Thyroid gland (tissue), 4 donors: ENCODE results near the gene CACNG4.

Experiments
- POLR2A ChIP-seq, 2 donors: fragments of 450-650 bp; IDR thresholded peaks; one replicate each; pipeline ENCODE4 v1.6.1; 2017; ENCODE audit warnings: antibody characterized with exemption in 2 of 2, mild to moderate bottlenecking in 2 of 2, moderate library complexity in 1 of 2
- TF ChIP-seq, protein P1 (sequence below), 6 experiments: fragments of 200-600 bp in 3 of 6; fragments of 450-650 bp in 3 of 6; sonication (generic) in 3 of 6; IDR thresholded peaks; one replicate each; pipeline ENCODE4 v1.5.1; 2016 to 2019; ENCODE audit warnings: antibody characterized with exemption in 6 of 6, mild to moderate bottlenecking in 2 of 6, inconsistent platforms in 1 of 6, moderate library complexity in 1 of 6

DNA sequence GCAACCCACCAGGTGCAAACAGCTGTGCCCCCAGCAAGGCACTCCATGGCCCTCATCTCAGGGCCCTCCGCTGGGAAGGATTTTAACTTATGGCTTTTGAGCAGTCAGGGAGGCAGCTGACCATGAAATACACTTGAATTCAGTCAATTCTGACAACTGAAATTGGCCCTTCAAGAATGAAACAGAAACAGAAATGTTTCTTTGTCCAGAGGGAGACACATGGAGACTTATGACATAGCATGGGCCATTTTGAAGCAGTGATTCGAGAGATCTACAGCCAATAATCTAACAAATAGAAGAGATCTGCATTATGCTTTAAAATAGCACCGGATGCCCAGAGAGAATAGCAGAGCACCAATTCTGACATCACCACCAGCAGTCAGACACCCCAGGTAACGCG, 87.3 kb downstream of the CACNG4 start:
- TF ChIP-seq, protein P1, sequence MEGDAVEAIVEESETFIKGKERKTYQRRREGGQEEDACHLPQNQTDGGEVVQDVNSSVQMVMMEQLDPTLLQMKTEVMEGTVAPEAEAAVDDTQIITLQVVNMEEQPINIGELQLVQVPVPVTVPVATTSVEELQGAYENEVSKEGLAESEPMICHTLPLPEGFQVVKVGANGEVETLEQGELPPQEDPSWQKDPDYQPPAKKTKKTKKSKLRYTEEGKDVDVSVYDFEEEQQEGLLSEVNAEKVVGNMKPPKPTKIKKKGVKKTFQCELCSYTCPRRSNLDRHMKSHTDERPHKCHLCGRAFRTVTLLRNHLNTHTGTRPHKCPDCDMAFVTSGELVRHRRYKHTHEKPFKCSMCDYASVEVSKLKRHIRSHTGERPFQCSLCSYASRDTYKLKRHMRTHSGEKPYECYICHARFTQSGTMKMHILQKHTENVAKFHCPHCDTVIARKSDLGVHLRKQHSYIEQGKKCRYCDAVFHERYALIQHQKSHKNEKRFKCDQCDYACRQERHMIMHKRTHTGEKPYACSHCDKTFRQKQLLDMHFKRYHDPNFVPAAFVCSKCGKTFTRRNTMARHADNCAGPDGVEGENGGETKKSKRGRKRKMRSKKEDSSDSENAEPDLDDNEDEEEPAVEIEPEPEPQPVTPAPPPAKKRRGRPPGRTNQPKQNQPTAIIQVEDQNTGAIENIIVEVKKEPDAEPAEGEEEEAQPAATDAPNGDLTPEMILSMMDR (IDR thresholded peaks at IDR 0.05), result no peak
- TF ChIP-seq POLR2A (IDR thresholded peaks at IDR 0.05), result no peak
